Fibroblast of lung (primary cell): ENCODE results near the gene ATP1B2. TPM values are rescaled to one million over a fixed set of nuclear protein-coding genes. Genes with fewer than 3 reads are reported as not detected.
"Not testable (repeated sequence)": the region's sequence is repeated elsewhere in the genome, so short reads cannot be mapped to it uniquely, and the experiment has no call there.

Source experiments
- DNase-seq, 2 donors: peaks; one replicate each; pipeline versions ENCODE4 v3.0.0 to v3.0.0-alpha.2; 2010; ENCODE audit warnings: low read depth in 2 of 2
- H2AFZ ChIP-seq: 2 replicates; pipeline ENCODE4 v1.5.1; 2012; ENCODE audit warnings: low read length, control low read depth, inconsistent platforms
- H3K27ac ChIP-seq: 2 replicates; pipeline ENCODE4 v1.5.1; 2011; ENCODE audit warnings: low read length, control low read depth; ENCODE audit not compliant: insufficient read depth
- H3K27me3 ChIP-seq: 2 replicates; pipeline ENCODE4 v1.5.1; 2011; ENCODE audit warnings: mild to moderate bottlenecking, low read length; ENCODE audit not compliant: control insufficient read depth, insufficient read depth
- H3K36me3 ChIP-seq: 2 replicates; pipeline ENCODE4 v1.5.1; 2011; ENCODE audit warnings: low read length; ENCODE audit not compliant: control insufficient read depth, insufficient read depth
- H3K4me1 ChIP-seq: 2 replicates; pipeline ENCODE4 v1.5.1; 2011; ENCODE audit warnings: low read length; ENCODE audit not compliant: control insufficient read depth, insufficient read depth; ENCODE audit errors: extremely low read depth
- H3K4me2 ChIP-seq: 2 replicates; pipeline ENCODE4 v1.5.1; 2011; ENCODE audit warnings: low read length, control low read depth; ENCODE audit not compliant: insufficient read depth; ENCODE audit errors: extremely low read depth
- H3K4me3 ChIP-seq, 4 experiments: fragments of 200-600 bp in 1 of 4; sonication (generic) in 1 of 4; replicated peaks in 1 of 4; 2 replicates each; pipeline ENCODE4 v1.5.1; 2011 to 2016; ENCODE audit warnings: low read length in 4 of 4, low read depth in 3 of 4, mild to moderate bottlenecking in 3 of 4, control low read depth in 2 of 4, inconsistent platforms in 1 of 4, mixed read lengths in 1 of 4; ENCODE audit not compliant: insufficient read depth in 1 of 4; ENCODE audit errors: control extremely low read depth in 1 of 4
- H3K79me2 ChIP-seq: 2 replicates; pipeline ENCODE4 v1.5.1; 2012; ENCODE audit warnings: mild to moderate bottlenecking, low read length, inconsistent platforms; ENCODE audit not compliant: control insufficient read depth, insufficient read depth
- H3K9ac ChIP-seq: 2 replicates; pipeline ENCODE4 v1.5.1; 2011; ENCODE audit warnings: mild to moderate bottlenecking, low read length, control low read depth; ENCODE audit not compliant: insufficient read depth
- H3K9me3 ChIP-seq: 2 replicates; pipeline ENCODE4 v1.5.1; 2012; ENCODE audit warnings: low read depth, low read length; ENCODE audit not compliant: control insufficient read depth, insufficient read depth
- H4K20me1 ChIP-seq: 2 replicates; pipeline ENCODE4 v1.5.1; 2011; ENCODE audit warnings: low read length; ENCODE audit not compliant: control insufficient read depth, insufficient read depth; ENCODE audit errors: extremely low read depth
- CTCF ChIP-seq, 2 donors: IDR thresholded peaks in 1 of 2; conservative IDR thresholded peaks in 1 of 2; 1 replicate in 1 of 2; 2 replicates in 1 of 2; pipeline ENCODE4 v1.5.1; 2011 to 2012; ENCODE audit warnings: low read length in 2 of 2, control low read depth in 1 of 2, inconsistent platforms in 1 of 2, low read depth in 1 of 2, mild to moderate bottlenecking in 1 of 2
- EZH2 ChIP-seq: IDR thresholded peaks from 2 replicates; pipeline ENCODE4 v1.5.1; 2012; ENCODE audit warnings: low read length, control low read depth, mild to moderate bottlenecking; ENCODE audit errors: missing control alignments
- polyA plus RNA-seq, 2 donors: library from polyadenylated mRNA; depleted of rRNA in 1 of 2; stranded (reverse) in 1 of 2; unstranded in 1 of 2; fragments of >200 nt; gene quantifications; 2 replicates each; pipeline ENCODE4 v1.2.1, GENCODE V29; 2011 to 2012; ENCODE audit warnings: missing spikeins in 1 of 2
- total RNA-seq: library from RNA; depleted of rRNA; stranded (reverse); fragments of >200 nt; gene quantifications from 2 replicates; pipeline ENCODE4 v1.2.1, GENCODE V29; 2014

Gene ATP1B2
- total and polyA plus RNA-seq, 2 donors (not counting 1 experiment from before 2014, with no cell fraction given) = 0.05 to 0.33 TPM

DNA sequence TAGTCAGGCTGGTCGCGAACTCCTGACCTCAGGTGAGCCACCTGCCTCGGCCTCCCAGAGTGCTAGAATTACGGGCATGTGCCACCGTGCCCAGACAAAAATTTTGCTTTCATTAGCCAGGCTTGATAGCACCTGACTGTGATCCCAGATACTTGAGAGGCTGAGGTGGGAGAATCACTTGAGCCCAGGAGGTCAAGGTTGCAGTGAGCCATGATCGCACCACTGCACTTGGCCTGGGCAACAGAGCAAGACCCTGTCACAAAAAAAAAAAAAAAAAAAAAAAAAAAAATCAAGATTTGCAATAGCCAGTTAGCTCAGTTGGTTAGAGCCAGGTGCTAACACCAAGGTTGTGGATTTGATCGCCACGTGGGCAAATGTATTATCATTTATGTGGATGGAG lies 29.9 kb upstream of the ATP1B2 start:
- no peak overlapping the region for H3K4me3 ChIP-seq
- peaks cover 3% of the 10 kb centered on the region for H3K27me3 ChIP-seq
- H4K20me1 ChIP-seq = no peaks in the 10 kb centered on the region
- no peaks in the 10 kb centered on the region for H3K36me3 ChIP-seq
- no peaks in the 10 kb centered on the region for H3K9me3 ChIP-seq
- H3K4me1 ChIP-seq = no peaks in the 10 kb centered on the region
- H3K79me2 ChIP-seq = no peaks in the 10 kb centered on the region
- no peak for TF ChIP-seq EZH2
- TF ChIP-seq CTCF (conservative IDR thresholded peaks at IDR 0.05 in 1 of 2, IDR thresholded peaks at IDR 0.05 in 1 of 2; ENCODE audit: low read depth in 1 of 2, low read length in 2 of 2) = no peak
- H2AFZ ChIP-seq = no peak overlapping the region
- H3K4me2 ChIP-seq = no peak overlapping the region
- DNase-seq = no peak
- H3K9ac ChIP-seq = no peak overlapping the region
- no peak overlapping the region for H3K27ac ChIP-seq

DNA sequence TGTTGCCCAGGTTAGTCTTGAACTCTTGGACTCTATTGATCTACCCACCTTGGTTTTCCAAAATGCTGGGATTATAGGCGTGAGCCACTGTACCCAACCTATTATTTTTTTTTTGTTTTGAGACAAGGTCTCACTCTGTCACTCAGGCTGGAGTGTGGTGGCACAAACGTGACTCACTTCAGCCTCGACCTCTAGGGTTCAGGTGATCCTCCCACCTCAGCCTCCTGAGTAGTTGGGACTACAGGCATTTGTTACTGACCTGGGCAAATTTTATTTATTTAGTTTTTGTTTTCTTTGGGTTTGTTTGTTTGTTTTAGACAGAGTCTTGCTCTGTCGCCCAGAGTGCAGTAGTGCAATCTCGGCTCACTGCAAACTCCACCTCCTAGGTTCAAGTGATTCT lies 27.1 kb upstream of the ATP1B2 start:
- H3K36me3 ChIP-seq = no peaks in the 10 kb centered on the region

DNA sequence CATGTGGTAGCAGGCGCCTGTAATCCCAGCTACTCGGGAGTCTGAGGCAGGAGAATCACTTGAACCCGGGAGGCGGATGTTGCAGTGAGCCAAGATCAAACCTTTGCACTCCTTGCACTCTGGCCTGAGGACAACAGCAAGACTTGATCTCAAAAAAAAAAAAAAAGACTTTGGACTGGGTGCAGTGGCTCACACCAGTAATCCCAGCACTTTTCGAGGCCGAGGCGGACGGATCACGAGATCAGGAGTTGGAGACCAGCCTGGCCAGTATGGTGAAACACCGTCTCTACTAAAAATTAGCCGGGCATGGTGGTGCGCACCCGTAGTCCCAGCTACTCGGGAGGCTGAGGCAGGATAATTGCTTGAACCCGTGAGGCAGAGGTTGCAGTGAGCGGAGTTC lies 25.0 kb upstream of the ATP1B2 start:
- H3K9me3 ChIP-seq, H3K4me1 ChIP-seq, H2AFZ ChIP-seq, H3K36me3 ChIP-seq, H3K4me3 ChIP-seq, H3K9ac ChIP-seq, H4K20me1 ChIP-seq, H3K79me2 ChIP-seq, H3K27ac ChIP-seq, DNase-seq, H3K27me3 ChIP-seq, H3K4me2 ChIP-seq: not testable (repeated sequence)

More for the DNA sequence above, 27.1 kb upstream of the ATP1B2 start:
- Histone ChIP-seq H2AFZ (no peak overlapping the region), H3K9ac (no peak overlapping the region), H3K79me2 (peaks cover 8% of the 10 kb centered on the region), H3K27ac (no peak overlapping the region), H3K4me2 (no peak overlapping the region), H4K20me1 (no peaks in the 10 kb centered on the region), H3K4me1 (peaks cover 5% of the 10 kb centered on the region), H3K9me3 (no peaks in the 10 kb centered on the region), H3K4me3 (no peak overlapping the region), H3K27me3 (peaks cover 3% of the 10 kb centered on the region)
- no peak for DNase-seq
- no peak for TF ChIP-seq CTCF (conservative IDR thresholded peaks at IDR 0.05 in 1 of 2, IDR thresholded peaks at IDR 0.05 in 1 of 2; ENCODE audit: low read depth in 1 of 2, low read length in 2 of 2)
- no peak for TF ChIP-seq EZH2
